ENCODE measurements around the gene RAPGEF1. TPM values are rescaled to one million over a fixed set of nuclear protein-coding genes. Genes with fewer than 3 reads are reported as not detected.

Gene RAPGEF1
- total RNA-seq, 1 experiment from 2014 or later: 55.6 TPM

DNA sequence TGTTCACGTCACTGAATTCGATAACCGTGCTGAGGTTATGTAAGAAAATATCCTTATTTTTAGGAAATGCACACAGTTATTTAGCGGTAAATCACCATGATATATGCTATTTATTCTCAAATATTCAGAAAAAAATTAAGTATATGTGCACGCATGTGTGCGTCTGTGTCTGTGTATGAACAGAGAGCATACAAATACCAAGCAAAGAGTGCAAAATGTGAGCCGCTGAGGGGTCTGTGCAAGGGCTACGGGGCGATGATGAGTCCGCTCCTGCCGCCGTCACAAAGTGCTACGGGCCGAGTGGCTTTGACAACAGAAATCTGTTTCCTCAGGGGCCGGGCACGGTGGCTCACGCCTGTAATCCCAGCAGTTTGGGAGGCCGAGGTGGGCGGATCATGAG lies 201.9 kb downstream of the RAPGEF1 start:
- peaks cover under 1 to 12% (median 4%) of the 10 kb centered on the region in 3 experiments; a peak in 4 of 7 replicates for H3K36me3 Mint-ChIP-seq (ENCODE audit: insufficient read depth in 1 of 3, low read depth in 3 of 3)
- peaks cover 4% of the 10 kb centered on the region for H3K9me3 ChIP-seq (ENCODE audit: control insufficient read depth, low read depth, low read length)
- H3K79me1 ChIP-seq (ENCODE audit: insufficient read depth, low read depth, low read length, poor library complexity, severe bottlenecking): no peaks in the 10 kb centered on the region
- peaks cover 24 to 25% of the 10 kb centered on the region in 2 experiments for H3K9me3 Mint-ChIP-seq
- no peak overlapping the region for H3K9ac ChIP-seq (ENCODE audit: extremely low read depth, insufficient read length, low read length)
- H3K23ac ChIP-seq (ENCODE audit: insufficient read length, low read depth, low read length): no peak overlapping the region
- no peak overlapping the region for H2BK15ac ChIP-seq (ENCODE audit: low read depth, low read length)
- no peaks in the 10 kb centered on the region for H4K20me1 ChIP-seq (ENCODE audit: control insufficient read depth, insufficient read depth, insufficient read length)
- H2AK5ac ChIP-seq (ENCODE audit: insufficient read length, low read length): no peak overlapping the region
- H2BK20ac ChIP-seq (ENCODE audit: low read depth, low read length, poor library complexity, severe bottlenecking): no peak overlapping the region
- H3K4me1 Mint-ChIP-seq: 0 out of 4 replicates have a peak, but pooled peaks cover 0 to 3% of the 10 kb centered on the region in 2 experiments
- no peak for DNase-seq
- H3K56ac ChIP-seq (ENCODE audit: insufficient read length, low read depth, low read length): no peak overlapping the region
- no peak overlapping the region for H3K27ac ChIP-seq (ENCODE audit: insufficient read length, low read depth, low read length)
- no peaks in the 10 kb centered on the region for H3K4me1 ChIP-seq (ENCODE audit: insufficient read depth, low read length)
- no peaks in the 10 kb centered on the region for H3K79me2 ChIP-seq (ENCODE audit: insufficient read depth, low read length)
- no peak overlapping the region for H3K14ac ChIP-seq (ENCODE audit: insufficient read depth, low read length)
- H2BK12ac ChIP-seq (ENCODE audit: insufficient read length, low read depth, low read length): no peak overlapping the region
- H3K4me2 ChIP-seq (ENCODE audit: insufficient read depth, insufficient read length, low read length): no peak overlapping the region
- H3K4me3 Mint-ChIP-seq: no peak overlapping the region
- TF ChIP-seq, protein P1, sequence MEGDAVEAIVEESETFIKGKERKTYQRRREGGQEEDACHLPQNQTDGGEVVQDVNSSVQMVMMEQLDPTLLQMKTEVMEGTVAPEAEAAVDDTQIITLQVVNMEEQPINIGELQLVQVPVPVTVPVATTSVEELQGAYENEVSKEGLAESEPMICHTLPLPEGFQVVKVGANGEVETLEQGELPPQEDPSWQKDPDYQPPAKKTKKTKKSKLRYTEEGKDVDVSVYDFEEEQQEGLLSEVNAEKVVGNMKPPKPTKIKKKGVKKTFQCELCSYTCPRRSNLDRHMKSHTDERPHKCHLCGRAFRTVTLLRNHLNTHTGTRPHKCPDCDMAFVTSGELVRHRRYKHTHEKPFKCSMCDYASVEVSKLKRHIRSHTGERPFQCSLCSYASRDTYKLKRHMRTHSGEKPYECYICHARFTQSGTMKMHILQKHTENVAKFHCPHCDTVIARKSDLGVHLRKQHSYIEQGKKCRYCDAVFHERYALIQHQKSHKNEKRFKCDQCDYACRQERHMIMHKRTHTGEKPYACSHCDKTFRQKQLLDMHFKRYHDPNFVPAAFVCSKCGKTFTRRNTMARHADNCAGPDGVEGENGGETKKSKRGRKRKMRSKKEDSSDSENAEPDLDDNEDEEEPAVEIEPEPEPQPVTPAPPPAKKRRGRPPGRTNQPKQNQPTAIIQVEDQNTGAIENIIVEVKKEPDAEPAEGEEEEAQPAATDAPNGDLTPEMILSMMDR (conservative IDR thresholded peaks at IDR 0.05): no peak
- H2AFZ ChIP-seq (ENCODE audit: low read length): no peak overlapping the region
- H2BK5ac ChIP-seq (ENCODE audit: insufficient read length, low read length): no peak overlapping the region
- H3K27me3 ChIP-seq (ENCODE audit: insufficient read depth, low read length): no peaks in the 10 kb centered on the region
- WGBS (ENCODE audit: extremely low coverage, insufficient read length, low lambda C conversion rate): no CpG with 5 or more reads among the region's 19 CpGs
- H3K4ac ChIP-seq (ENCODE audit: low read depth, low read length): no peak overlapping the region
- H3T11ph ChIP-seq (ENCODE audit: low read length): no peak overlapping the region
- no peak overlapping the region for H3K27ac Mint-ChIP-seq
- H4K8ac ChIP-seq (replicated peaks; ENCODE audit: insufficient read length, low read depth, low read length): no peak overlapping the region
- no peak overlapping the region for H4K91ac ChIP-seq (ENCODE audit: insufficient read length, low read depth, low read length)
- no peak overlapping the region for H3K18ac ChIP-seq (ENCODE audit: insufficient read length, low read depth, low read length)
- H3K27me3 Mint-ChIP-seq (ENCODE audit: low read depth): peaks cover 6% of the 10 kb centered on the region
- no peaks in the 10 kb centered on the region for H3K23me2 ChIP-seq (ENCODE audit: insufficient read length, low read depth, low read length, poor library complexity, severe bottlenecking)
- H4K5ac ChIP-seq (ENCODE audit: insufficient read length, low read depth, low read length): no peak overlapping the region
- H2BK120ac ChIP-seq (ENCODE audit: low read depth, low read length, poor library complexity, severe bottlenecking): no peak overlapping the region

Data from H9 (cell line).